ENCODE measurements around the gene OR10K1.
"Not testable (repeated sequence)": the region's sequence is repeated elsewhere in the genome, so short reads cannot be mapped to it uniquely, and the experiment has no call there.

The OR10K1 gene, protein sequence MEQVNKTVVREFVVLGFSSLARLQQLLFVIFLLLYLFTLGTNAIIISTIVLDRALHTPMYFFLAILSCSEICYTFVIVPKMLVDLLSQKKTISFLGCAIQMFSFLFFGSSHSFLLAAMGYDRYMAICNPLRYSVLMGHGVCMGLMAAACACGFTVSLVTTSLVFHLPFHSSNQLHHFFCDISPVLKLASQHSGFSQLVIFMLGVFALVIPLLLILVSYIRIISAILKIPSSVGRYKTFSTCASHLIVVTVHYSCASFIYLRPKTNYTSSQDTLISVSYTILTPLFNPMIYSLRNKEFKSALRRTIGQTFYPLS

DNA sequence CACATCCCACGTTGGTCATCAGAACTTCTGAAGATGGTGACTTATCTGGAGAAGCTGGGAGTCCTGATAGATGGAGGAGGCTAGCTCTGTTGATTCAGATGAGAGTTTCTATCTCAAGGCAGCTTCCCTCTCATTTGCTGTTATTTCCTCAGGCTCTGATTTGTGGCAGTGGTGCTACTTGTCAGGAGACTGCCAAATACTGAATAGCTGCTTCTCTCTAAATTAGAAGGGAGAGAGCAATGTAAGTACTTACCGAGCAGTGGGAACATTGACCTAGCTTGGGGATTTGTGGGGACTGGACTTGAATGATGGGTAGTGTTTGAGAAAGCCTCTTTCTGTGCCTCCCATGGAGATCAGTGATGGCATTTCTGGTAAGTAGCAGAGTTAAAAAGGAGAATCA lies at the start of gene OR10K1:
Gene OR10K1, plus strand, starts transcription at position 301 of the 400 bp plus-strand sequence. CDS start 3,728 bp downstream, outside the sequence.
- no peak for FAIRE-seq

DNA sequence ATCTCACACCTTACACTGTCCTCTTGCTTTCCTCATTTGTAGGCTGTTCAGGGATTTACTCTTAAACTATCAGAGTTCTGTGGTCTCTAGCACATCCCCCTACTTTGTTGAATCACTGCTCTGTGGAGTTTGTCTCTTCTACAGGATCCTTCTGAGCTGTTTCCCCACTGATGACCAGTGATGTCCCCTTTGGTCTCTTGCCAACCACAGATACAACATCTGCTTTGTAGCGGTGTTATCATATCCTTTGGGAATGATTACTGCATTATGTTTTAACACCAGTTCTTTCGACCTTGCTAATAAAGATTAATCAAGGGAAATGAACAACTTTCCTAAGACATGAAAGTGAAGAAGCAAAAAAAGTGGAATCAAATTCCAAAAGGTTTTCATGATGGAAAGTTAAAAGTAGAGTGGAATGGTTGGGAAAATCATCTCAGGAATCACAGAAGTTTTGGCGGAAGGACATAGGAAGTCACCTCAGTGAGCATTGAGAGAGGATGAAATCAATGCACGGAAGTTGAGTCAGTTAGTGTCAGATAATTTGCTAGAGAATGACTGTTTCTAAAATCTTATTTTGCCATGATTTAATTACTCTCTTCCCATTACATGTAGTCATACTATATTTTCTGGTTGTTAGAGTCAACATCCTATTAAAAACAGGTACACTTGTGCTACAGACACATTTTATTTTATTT lies 46.8 kb upstream of the OR10K1 start:
- no peak for FAIRE-seq

DNA sequence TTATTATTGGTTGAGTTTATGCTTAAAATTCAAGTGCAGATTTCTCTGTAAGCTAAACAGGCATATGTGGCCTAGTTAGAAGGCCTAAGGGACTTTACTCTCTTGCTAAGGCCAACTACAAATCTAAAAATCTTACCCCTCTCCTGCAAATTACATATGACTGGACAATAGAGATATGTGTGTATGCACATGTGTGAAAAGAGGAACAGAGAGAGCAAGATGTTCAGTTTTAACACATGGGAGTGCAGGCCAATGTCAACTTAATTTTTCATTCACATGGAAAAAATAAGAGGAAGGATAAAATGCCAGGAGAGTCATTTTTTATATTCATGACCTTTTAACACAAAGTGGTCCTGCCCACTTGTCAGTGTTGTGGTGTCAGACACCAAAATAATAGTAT lies 44.0 kb upstream of the OR10K1 start:
- no peak for FAIRE-seq

DNA sequence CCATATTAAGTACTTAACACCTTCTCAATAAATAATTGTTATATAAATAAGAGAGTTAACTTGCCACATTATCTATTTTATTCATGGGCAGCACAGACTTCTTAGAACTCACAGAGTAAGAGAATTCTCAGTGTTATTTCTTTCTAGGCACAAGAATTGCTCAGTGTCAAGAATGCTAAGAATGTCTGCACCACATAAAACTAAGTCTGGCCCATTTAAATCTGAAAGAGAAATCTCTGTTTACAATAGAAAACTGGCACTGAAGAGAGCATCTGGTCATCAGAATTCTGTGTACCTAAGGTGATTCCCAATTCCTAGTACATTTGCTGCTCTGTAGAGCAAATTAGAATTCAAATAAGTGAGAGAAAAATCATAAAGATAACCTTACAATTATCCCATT lies 39.4 kb upstream of the OR10K1 start:
- no peak for FAIRE-seq

DNA sequence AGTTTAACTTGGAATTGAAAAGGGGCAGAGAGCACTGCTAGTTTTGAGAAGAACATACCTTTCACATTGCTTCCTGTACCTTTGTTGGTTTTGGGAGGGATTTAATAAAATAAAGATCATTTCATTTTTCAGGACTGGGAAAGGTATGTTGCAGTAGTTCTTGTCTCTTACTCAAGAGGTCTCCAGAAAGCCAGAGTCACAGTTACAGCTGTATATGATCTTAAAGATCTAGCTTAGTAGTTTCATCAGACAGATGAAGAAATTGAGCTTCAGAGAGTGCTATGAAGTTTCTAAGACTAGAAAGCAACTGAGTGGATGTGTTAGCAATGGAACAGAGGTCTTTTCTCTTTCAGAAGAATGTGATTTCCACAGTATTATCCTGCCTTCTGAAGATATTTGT lies 36.6 kb upstream of the OR10K1 start:
- no peak for FAIRE-seq

DNA sequence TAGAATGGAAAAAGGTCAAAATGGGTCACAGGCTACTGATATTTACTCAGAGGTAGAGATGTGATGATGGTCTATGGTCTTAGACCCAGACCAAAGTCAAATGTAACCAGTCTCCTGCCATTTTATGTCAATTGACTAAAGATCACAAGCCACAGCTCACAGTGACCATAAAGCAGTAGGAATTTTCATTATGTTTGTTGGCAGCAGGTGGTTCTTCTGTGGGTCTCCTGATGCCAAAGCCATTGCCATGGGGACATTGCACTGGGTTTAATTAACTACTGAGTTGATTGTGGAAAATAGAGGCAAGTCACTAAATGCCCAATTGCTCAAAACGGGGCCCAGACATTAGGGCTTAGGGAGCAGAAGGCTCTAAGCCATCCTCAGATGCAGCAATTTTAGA lies 35.5 kb upstream of the OR10K1 start, which contains the start of gene OR10K2:
Gene OR10K2, minus strand, starts transcription at position 101 of the 400 bp plus-strand sequence. CDS start 5,371 bp downstream, outside the sequence.
- FAIRE-seq: no peak

DNA sequence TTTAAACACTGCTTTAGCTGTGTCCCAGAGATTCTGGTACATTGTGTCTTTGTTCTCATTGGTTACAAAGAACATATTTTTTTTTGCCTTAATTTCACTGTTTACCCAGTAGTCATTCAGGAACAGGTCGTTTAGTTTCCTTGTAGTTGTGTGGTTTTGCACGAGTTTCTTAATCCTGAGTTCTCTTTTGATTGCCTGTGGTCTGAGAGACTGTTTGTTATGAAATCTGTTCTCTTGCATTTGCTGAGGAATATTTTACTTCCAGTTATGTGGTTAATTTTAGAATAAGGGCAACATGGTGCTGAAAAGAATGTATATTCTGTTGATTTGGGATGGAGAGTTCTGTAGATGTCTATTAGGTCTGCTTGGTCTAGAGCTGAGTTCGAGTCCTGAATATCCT lies 31.5 kb upstream of the OR10K1 start:
- not testable (repeated sequence) for FAIRE-seq

DNA sequence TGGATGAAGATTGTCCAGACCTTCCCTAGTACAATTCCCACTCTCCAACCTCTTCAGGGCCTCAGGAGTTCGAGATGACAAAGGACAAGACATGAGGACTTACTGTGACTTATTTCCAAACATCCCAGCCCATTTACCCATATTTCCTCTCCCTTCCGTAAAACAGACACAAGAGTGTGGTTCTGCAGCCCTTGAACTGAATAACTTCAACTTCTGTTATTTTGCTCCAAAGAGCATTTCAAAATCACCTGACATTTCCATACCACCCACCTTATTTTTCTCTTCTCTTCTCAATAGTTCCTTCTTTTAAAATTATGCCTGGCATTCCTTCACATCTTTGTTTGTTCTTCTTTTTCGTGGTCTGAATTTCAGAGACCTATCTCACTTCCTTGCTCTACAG lies 26.9 kb upstream of the OR10K1 start:
- FAIRE-seq: no peak

DNA sequence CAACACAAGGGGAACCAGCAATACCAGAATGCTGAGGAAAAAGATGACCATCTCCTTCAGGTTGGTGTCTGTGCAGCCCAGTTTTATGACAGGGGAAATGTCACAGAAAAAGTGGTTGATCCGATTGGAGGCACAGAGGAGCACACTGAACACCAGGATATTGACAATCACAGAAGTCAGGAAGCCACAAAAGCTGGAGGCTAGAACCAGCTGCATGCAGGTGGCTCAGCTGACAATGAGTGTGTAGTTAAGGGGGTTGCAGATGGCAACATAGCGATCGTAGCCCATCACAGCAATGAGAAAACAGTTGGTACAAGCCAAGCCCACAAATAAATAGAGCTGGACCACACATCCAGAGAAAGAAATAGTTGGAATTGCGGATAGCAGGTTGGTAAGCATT lies 16.3 kb upstream of the OR10K1 start:
- FAIRE-seq: no peak

DNA sequence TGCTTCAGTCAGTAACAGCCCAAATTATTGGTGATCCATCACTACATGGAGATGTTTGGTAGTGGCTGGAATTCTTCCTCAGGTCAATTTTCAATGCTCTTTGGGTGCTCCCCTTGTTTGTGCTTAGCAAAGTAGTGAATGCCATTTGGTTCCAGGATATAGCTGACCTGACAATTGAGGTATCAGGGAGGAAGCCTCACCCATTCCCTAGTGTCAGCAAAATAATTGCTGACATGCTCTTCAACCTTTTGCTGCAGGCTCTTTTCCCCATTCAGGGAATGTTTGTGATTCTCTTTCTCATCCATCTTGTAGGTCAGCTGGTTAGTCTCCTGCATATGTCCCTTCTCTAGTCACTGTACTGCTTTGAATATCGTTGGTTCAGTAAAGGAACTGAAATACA lies 7.1 kb upstream of the OR10K1 start:
- FAIRE-seq: no peak

DNA sequence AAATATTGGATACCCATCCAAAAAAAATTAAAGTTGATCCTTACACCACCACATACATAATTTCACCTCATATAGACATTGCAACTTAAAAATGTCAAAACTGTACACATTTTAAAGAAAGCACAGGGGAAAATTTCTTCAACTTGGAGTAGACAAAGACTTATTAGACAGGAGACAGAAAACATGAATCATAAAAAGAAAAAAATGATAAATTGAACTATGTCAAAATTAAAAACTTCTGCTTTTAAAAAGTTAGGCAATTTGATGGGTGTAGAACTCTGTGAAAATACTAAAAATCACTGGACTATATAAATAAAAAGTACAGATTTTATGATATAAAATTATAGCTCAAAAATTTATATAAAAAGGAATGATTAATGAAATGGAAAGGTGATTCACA lies 4.4 kb upstream of the OR10K1 start:
- no peak for FAIRE-seq

DNA sequence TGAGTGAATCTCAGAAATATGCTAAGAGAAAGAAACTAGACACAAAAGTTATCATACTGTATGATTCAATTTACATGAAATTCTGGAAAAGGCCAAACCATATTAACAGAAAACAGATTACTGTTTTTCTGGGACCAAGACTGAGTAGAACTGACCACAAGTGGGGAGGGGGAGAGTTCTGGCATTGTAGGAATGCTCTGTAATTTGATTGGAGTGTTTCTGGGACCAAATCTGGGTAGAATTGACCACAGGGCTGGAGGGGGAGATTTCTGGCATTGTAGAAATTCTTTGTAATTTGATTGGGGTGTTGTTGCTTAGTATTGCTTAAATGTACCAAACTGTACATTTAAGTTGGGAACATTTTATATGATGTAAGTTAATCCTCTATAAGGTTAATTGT lies 3.4 kb upstream of the OR10K1 start:
- FAIRE-seq: no peak

DNA sequence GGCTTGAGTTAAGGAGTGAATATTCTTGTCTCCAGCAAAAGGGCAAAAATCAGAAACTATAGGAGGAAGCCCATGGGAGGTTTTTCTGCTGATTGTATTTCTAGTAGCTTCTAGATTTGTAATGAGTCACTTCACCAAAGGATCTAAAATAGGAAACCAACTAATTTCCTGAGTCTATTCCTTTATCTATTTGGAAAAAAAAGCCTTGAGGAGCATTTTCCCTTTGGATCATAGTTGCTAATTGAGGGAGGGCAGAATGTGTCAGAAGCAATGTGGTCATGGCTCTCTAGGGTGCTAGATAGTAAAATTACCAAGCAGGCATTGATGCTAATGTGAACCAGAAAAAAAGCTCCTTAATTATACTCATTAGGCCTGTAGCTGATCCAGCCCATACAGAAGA lies 10.3 kb downstream of the OR10K1 start, which contains the start of gene OR10R2:
Gene OR10R2, plus strand, starts transcription at position 301 of the 400 bp plus-strand sequence. CDS start 106 bp downstream, outside the sequence.
- FAIRE-seq: no peak

DNA sequence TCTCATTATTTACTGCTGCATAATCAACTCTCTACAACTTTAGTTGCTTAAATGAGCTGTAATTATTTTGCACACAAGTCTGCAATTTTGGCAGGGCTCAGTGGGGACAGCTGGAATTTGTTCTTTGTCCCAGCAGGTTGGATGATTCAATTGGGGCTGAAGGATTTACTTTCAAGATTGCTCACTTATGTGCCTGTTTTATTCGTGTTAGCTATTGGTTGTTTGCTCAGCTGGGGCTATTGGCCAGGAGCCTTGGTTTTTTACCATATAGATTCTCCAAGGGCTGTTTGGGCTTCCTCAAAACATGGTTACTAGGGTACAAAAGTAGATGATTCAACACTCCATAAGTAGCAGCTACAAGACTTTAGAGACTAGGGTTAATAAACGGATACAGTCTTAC lies 23.8 kb downstream of the OR10K1 start:
- FAIRE-seq: no peak

DNA sequence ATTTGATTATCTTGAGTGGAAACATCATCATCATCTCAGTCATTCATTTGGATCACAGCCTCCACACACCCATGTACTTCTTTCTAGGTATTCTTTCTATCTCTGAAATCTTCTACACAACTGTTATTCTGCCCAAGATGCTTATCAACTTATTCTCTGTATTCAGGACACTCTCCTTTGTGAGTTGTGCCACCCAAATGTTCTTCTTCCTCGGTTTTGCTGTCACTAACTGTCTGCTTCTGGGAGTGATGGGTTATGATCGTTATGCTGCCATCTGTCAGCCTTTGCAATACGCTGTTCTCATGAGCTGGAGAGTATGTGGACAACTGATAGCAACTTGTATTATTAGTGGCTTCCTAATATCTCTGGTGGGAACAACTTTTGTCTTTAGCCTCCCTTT lies 29.7 kb downstream of the OR10K1 start:
- no peak for FAIRE-seq

DNA sequence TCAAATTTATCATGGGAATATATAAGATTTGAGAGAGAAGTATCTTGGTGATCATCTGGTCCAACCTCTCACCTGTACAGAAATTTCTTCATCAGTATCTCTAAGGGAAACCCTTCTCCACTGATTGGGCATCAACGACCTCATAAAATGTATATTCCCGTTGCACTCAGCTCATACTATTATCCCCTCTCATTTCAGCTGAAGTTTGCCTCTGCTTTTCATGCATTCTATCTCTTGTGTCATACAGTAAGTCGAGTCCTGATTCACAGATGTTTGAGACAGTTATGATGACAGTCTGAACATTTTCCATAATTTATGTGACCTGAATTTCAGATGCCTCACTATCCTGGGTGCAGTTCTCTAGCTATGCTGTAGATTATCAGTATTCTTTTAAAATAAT lies 31.4 kb downstream of the OR10K1 start:
- no peak for FAIRE-seq

DNA sequence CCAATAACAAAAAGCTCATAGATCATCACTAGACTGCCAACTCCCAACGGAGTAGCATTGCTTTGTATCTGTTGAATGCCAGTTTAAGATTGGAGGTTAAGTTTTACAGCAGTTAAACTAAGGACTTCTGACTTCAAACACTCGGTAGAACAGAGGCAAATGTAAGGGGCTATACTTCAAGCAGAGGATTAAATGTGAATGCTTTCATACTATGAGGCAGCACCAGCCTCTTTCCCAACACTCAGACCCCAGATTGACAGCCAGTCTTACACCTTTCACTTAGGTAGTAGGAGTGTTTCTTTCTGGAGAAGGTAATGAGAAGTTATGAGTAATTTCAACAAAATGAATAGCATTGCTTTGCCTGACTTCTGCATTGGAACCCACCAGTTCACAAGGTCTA lies 33.2 kb downstream of the OR10K1 start:
- FAIRE-seq: no peak

DNA sequence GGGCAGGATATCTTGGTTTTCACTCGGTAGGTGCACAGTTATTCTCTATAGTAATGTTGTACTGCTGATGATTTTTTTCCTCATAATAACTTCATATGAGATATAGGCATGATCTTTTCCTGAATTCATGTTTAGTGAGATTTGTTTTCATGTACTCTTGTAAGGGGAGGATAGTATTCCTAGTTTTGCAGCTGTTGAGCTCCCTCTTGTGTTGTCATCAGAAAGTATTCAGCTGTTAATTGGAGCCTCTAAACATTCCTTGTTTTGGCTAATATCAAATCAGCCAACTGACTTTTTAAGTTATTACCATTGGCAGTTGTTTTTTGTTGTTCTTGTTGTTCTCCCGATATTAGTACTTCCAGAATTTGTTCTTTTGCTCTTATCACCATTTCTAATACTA lies 34.7 kb downstream of the OR10K1 start:
- FAIRE-seq: no peak

DNA sequence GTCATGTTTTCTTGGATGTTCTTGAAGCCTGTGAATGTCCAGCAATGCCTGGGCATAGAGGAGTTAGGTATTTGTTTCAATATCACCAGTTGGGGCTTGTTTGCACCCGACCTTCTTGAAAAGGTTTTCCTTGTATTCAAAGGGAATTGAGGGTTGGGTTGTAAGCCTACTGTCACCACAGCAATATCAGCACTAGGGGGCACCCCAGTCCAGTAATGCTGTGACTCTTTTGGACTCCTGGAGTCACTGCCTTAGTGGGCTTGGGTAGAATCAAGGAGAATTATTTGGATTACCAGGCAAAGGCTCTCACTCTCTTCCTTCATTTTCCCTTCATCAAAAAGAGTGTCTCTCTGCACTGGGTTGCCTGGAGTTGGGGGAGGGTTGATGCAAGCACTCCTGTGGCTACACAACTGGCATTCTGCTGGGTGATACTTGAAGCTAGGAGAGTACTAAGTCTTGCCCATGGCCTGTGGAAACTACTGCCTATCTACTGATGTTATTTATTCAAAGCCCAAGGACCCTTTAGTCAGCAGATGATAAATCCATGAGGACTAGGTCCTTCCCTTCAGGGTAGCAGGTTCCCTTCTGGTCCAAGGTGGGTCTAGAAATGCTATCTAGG lies 44.8 kb downstream of the OR10K1 start:
- no peak for FAIRE-seq

DNA sequence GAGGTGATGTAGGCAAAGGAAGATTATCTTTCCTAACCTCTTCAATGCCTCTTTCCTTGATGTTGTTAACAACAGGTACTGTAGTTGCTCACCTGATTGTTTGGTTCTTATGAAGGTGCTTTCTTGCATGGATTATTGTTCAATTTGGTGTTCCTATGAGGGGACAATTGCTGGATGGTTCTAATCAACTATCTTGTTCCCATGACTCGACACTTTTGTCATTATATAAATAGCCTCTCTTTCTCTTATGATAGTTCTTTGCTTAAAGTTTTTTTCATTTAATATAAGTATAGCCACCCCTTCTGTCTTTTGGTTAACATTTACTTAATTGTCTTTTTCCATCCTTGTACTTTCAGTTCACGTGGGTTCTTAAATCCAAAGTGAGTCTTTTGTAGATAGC lies 45.9 kb downstream of the OR10K1 start:
- FAIRE-seq: no peak

DNA sequence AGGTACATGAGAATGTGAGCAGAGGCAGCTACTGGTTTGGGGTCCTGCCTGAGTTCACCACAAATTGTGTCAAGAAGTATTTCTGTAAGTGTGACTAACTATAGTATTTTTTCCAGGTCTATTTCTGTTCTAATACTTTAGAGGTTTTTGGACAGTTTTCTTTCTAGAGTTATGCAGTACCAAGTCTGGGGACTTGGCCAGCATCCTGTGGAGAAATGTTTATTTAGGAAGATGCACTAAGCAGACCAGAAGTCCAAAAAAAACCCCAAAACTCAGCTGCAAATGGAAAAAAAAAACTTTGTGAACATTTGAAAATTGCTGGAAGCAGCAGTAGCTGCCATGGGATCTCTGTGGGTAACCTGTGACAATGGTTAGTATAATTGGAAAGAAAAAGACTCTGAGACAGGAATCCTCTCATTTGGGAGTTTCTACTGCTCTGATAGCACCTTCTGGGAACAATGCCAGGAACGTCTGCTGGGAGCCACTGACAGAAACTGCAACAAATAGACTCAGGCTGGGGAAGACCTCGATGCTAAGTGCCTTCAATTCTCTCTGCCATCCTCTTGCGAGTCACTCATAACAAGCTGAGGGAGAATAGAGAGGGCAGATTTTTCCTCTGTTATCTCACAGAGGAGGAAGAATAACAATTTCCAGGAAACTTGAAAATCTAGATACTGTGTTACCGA lies 48.0 kb downstream of the OR10K1 start:
- no peak for FAIRE-seq

DNA sequence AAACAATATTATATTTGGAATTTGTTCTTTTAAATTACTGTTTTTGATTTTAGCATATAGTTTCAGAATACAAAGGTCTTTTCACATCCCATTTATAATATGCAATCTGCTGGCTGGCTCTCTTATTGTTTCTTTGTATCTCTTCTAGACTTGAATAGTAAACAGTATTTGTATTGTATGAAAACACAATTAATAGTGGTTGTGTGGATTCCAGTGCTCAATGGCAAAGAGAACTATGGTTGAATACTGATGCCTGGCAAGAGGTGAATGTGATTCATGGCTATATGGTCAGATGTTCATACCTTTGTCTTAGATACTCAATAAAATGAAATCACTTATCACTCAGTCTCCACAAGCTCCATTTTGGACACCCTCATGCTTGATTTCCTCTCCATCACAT lies 55.3 kb downstream of the OR10K1 start:
- no peak for FAIRE-seq

All from endometrium (tissue), 2 donors.